WTC11 (cell line): Measurements from ENCODE around the gene ADI1.

Experiments used
- AFF4 ChIP-seq: sonication (generic); formaldehyde crosslinking; IDR thresholded peaks from 2 replicates; pipeline ENCODE4 v1.8.1; 2023; ENCODE audit warnings: mild to moderate bottlenecking, missing genetic modification reagents, borderline replicate concordance
- JUN ChIP-seq: sonication (generic); formaldehyde crosslinking; IDR thresholded peaks from 2 replicates; pipeline ENCODE4 v1.8.0; 2023; ENCODE audit warnings: mild to moderate bottlenecking, missing genetic modification reagents
- NR2C2 ChIP-seq: sonication (generic); formaldehyde crosslinking; IDR thresholded peaks from 2 replicates; pipeline ENCODE4 v1.8.0; 2022; ENCODE audit warnings: mild to moderate bottlenecking, missing genetic modification reagents
- ZNF317 ChIP-seq: sonication (generic); formaldehyde crosslinking; IDR thresholded peaks from 2 replicates; pipeline ENCODE4 v1.8.1; 2023; ENCODE audit warnings: low read depth, mild to moderate bottlenecking, moderate library complexity, missing genetic modification reagents, borderline replicate concordance

- TF ChIP-seq ZNF317 (CRISPR knock-in tag) = no peak
- TF ChIP-seq JUN (CRISPR knock-in tag) = no peak
- TF ChIP-seq NR2C2 (CRISPR knock-in tag) = no peak
- TF ChIP-seq AFF4 (CRISPR knock-in tag) = no peak
These were observed 56.0 kb downstream of the ADI1 start for GRCh38 chr2:3463186-3463835.
